Skeletal muscle satellite cell (primary cell): ENCODE data around the gene ZC2HC1C. TPM values are rescaled to one million over a fixed set of nuclear protein-coding genes. Genes with fewer than 3 reads are reported as not detected.
A peak's percentile ranks its signal among the peaks of the same experiment; 100 is the strongest.

ENCODE experiments used
- H3K27me3 ChIP-seq: 2 replicates; pipeline ENCODE4 v1.7.0; 2013; ENCODE audit warnings: low read length; ENCODE audit not compliant: control insufficient read depth, insufficient read depth
- H3K36me3 ChIP-seq: 2 replicates; pipeline ENCODE4 v1.7.0; 2013; ENCODE audit warnings: mild to moderate bottlenecking, control low read depth, low read length; ENCODE audit not compliant: insufficient read depth
- H3K4me1 ChIP-seq: 2 replicates; pipeline ENCODE4 v1.7.0; 2013; ENCODE audit warnings: low read length; ENCODE audit not compliant: control insufficient read depth, insufficient read depth
- H3K4me2 ChIP-seq: 2 replicates; pipeline ENCODE4 v1.7.0; 2013; ENCODE audit warnings: mild to moderate bottlenecking, low read length
- H3K4me3 ChIP-seq: 2 replicates; pipeline ENCODE4 v1.7.0; 2013; ENCODE audit warnings: low read length
- H3K9ac ChIP-seq: 2 replicates; pipeline ENCODE4 v1.7.0; 2013; ENCODE audit warnings: mild to moderate bottlenecking, low read depth, low read length, moderate library complexity
- H3K9me3 ChIP-seq: replicated peaks from 2 replicates; pipeline ENCODE4 v1.7.0; 2013; ENCODE audit warnings: mild to moderate bottlenecking, control low read depth, low read length
- total RNA-seq: library from RNA; depleted of rRNA; stranded (reverse); fragments of >200 nt; gene quantifications from 2 replicates; pipeline ENCODE4 v1.2.3, GENCODE V29; 2012; rRNA removed

ZC2HC1C gene
- total RNA-seq, result 0.51 and 0.87 TPM in 2 replicates

- Histone ChIP-seq H3K27me3 (no peaks in the 10 kb centered on the region), H3K4me1 (peaks cover 20% of the 10 kb centered on the region), H3K4me2 (peak within 1 kb of the TSS; percentile 87), H3K9me3 (no peaks in the 10 kb centered on the region), H3K4me3 (peak within 1 kb of the TSS; percentile 67), H3K9ac (peak within 1 kb of the TSS; percentile 73), H3K36me3 (no peaks in the 10 kb centered on the region)
Measured at GRCh38 chr14:75069121-75069810, at the start of gene ZC2HC1C. ZC2HC1C (plus strand) TSS chr14:75069641; CDS start chr14:75070574, 933 bp downstream.

- Histone ChIP-seq H3K36me3 (peaks cover 40% of the 10 kb centered on the region), H3K4me3 (no peak overlapping the region), H3K9me3 (no peaks in the 10 kb centered on the region), H3K27me3 (no peaks in the 10 kb centered on the region), H3K4me2 (no peak overlapping the region), H3K9ac (no peak overlapping the region), H3K4me1 (no peaks in the 10 kb centered on the region)
Measured at GRCh38 chr14:75022655-75023054, 46.8 kb upstream of the ZC2HC1C start.

- Histone ChIP-seq H3K9me3 (no peaks in the 10 kb centered on the region), H3K36me3 (peaks cover 39% of the 10 kb centered on the region), H3K9ac (no peak overlapping the region), H3K27me3 (no peaks in the 10 kb centered on the region), H3K4me1 (no peaks in the 10 kb centered on the region), H3K4me3 (no peak overlapping the region), H3K4me2 (no peak overlapping the region)
Measured at GRCh38 chr14:75023108-75023507, 46.3 kb upstream of the ZC2HC1C start.

GRCh38 chr14:75025082-75025481 is 44.4 kb upstream of the ZC2HC1C start:
- no peak overlapping the region for H3K4me2 ChIP-seq
- peaks cover 30% of the 10 kb centered on the region for H3K36me3 ChIP-seq
- H3K4me3 ChIP-seq, result no peak overlapping the region
- no peaks in the 10 kb centered on the region for H3K27me3 ChIP-seq
- no peak overlapping the region for H3K9ac ChIP-seq
- no peaks in the 10 kb centered on the region for H3K9me3 ChIP-seq
- no peaks in the 10 kb centered on the region for H3K4me1 ChIP-seq

- peaks cover 32% of the 10 kb centered on the region for H3K36me3 ChIP-seq
- H3K9ac ChIP-seq, result no peak overlapping the region
- H3K4me3 ChIP-seq, result no peak overlapping the region
- H3K9me3 ChIP-seq, result no peaks in the 10 kb centered on the region
- H3K27me3 ChIP-seq, result no peaks in the 10 kb centered on the region
- H3K4me1 ChIP-seq, result no peaks in the 10 kb centered on the region
- H3K4me2 ChIP-seq, result no peak overlapping the region
Measured at GRCh38 chr14:75025876-75026275, 43.6 kb upstream of the ZC2HC1C start.

GRCh38 chr14:75030147-75030546 is 39.3 kb upstream of the ZC2HC1C start:
- Histone ChIP-seq H3K9me3 (no peaks in the 10 kb centered on the region), H3K4me2 (no peak overlapping the region), H3K4me3 (no peak overlapping the region), H3K9ac (no peak overlapping the region), H3K27me3 (no peaks in the 10 kb centered on the region), H3K4me1 (no peaks in the 10 kb centered on the region), H3K36me3 (peaks cover 24% of the 10 kb centered on the region)

- peaks cover 32% of the 10 kb centered on the region for H3K36me3 ChIP-seq
- H3K4me1 ChIP-seq, result no peaks in the 10 kb centered on the region
- H3K9me3 ChIP-seq, result no peaks in the 10 kb centered on the region
- no peak overlapping the region for H3K4me3 ChIP-seq
- no peak overlapping the region for H3K4me2 ChIP-seq
- no peaks in the 10 kb centered on the region for H3K27me3 ChIP-seq
- no peak overlapping the region for H3K9ac ChIP-seq
Measured at GRCh38 chr14:75032939-75033338, 36.5 kb upstream of the ZC2HC1C start.

- no peaks in the 10 kb centered on the region for H3K27me3 ChIP-seq
- peaks cover 20% of the 10 kb centered on the region for H3K36me3 ChIP-seq
- H3K9me3 ChIP-seq, result no peaks in the 10 kb centered on the region
- no peak overlapping the region for H3K4me2 ChIP-seq
- H3K4me3 ChIP-seq, result no peak overlapping the region
- peaks cover 20% of the 10 kb centered on the region for H3K4me1 ChIP-seq
- no peak overlapping the region for H3K9ac ChIP-seq
Measured at GRCh38 chr14:75040507-75040906, 28.9 kb upstream of the ZC2HC1C start.

GRCh38 chr14:75040959-75041358 is 28.5 kb upstream of the ZC2HC1C start:
- H3K9ac ChIP-seq, result no peak overlapping the region
- no peaks in the 10 kb centered on the region for H3K9me3 ChIP-seq
- no peak overlapping the region for H3K4me3 ChIP-seq
- no peaks in the 10 kb centered on the region for H3K27me3 ChIP-seq
- H3K36me3 ChIP-seq, result peaks cover 16% of the 10 kb centered on the region
- no peak overlapping the region for H3K4me2 ChIP-seq
- peaks cover 20% of the 10 kb centered on the region for H3K4me1 ChIP-seq

GRCh38 chr14:75041613-75042012 is 27.8 kb upstream of the ZC2HC1C start:
- H3K4me1 ChIP-seq, result peaks cover 20% of the 10 kb centered on the region
- no peak overlapping the region for H3K4me3 ChIP-seq
- no peak overlapping the region for H3K9ac ChIP-seq
- no peaks in the 10 kb centered on the region for H3K27me3 ChIP-seq
- H3K9me3 ChIP-seq, result no peaks in the 10 kb centered on the region
- H3K36me3 ChIP-seq, result peaks cover 16% of the 10 kb centered on the region
- H3K4me2 ChIP-seq, result no peak overlapping the region

GRCh38 chr14:75042035-75042434 is 27.4 kb upstream of the ZC2HC1C start:
- H3K4me1 ChIP-seq, result peaks cover 22% of the 10 kb centered on the region
- no peaks in the 10 kb centered on the region for H3K27me3 ChIP-seq
- no peaks in the 10 kb centered on the region for H3K9me3 ChIP-seq
- H3K9ac ChIP-seq, result no peak overlapping the region
- peaks cover 14% of the 10 kb centered on the region for H3K36me3 ChIP-seq
- H3K4me2 ChIP-seq, result peak overlapping the region; percentile 9
- no peak overlapping the region for H3K4me3 ChIP-seq

- H3K4me1 ChIP-seq, result peaks cover 37% of the 10 kb centered on the region
- peak overlapping the region; percentile 11 for H3K4me2 ChIP-seq
- no peak overlapping the region for H3K9ac ChIP-seq
- H3K27me3 ChIP-seq, result no peaks in the 10 kb centered on the region
- H3K9me3 ChIP-seq, result no peaks in the 10 kb centered on the region
- H3K36me3 ChIP-seq, result peaks cover 9% of the 10 kb centered on the region
- H3K4me3 ChIP-seq, result no peak overlapping the region
Measured at GRCh38 chr14:75044322-75044721, 25.1 kb upstream of the ZC2HC1C start.
